HG02973 (cell line): ENCODE data around the gene ABCD2.
"Not testable (repeated sequence)": the region's sequence is repeated elsewhere in the genome, so short reads cannot be mapped to it uniquely, and the experiment has no call there.

Experiments used
- ATAC-seq: cut with Tn5 transposase; IDR thresholded peaks from one replicate; pipeline ENCODE4 v1.9.1; 2021; ENCODE audit warnings: moderate library complexity; ENCODE audit not compliant: unreplicated experiment

Gene ABCD2

GRCh38 chr12:39613525-39613924 lies 6.1 kb downstream of the ABCD2 start:
- ATAC-seq = no peak

GRCh38 chr12:39612250-39612649 lies 7.4 kb downstream of the ABCD2 start:
- ATAC-seq = no peak

GRCh38 chr12:39611818-39612217 lies 7.8 kb downstream of the ABCD2 start:
- no peak for ATAC-seq

GRCh38 chr12:39610436-39611025 lies 9.1 kb downstream of the ABCD2 start:
- no peak for ATAC-seq

- no peak for ATAC-seq
These were observed 12.7 kb downstream of the ABCD2 start for GRCh38 chr12:39606712-39607423.

GRCh38 chr12:39605996-39606395 lies 13.6 kb downstream of the ABCD2 start:
- ATAC-seq = no peak

GRCh38 chr12:39605501-39605900 lies 14.1 kb downstream of the ABCD2 start:
- ATAC-seq = no peak

GRCh38 chr12:39603065-39603464 lies 16.5 kb downstream of the ABCD2 start:
- ATAC-seq = no peak

- not testable (repeated sequence) for ATAC-seq
These were observed 17.7 kb downstream of the ABCD2 start for GRCh38 chr12:39601951-39602350.

- no peak for ATAC-seq
These were observed 23.7 kb downstream of the ABCD2 start for GRCh38 chr12:39595928-39596327.

- no peak for ATAC-seq
These were observed 27.3 kb downstream of the ABCD2 start for GRCh38 chr12:39592295-39592694.

- ATAC-seq = no peak
These were observed 31.3 kb downstream of the ABCD2 start for GRCh38 chr12:39588348-39588747.

GRCh38 chr12:39587225-39587624 lies 32.4 kb downstream of the ABCD2 start:
- no peak for ATAC-seq

- no peak for ATAC-seq
These were observed 32.8 kb downstream of the ABCD2 start for GRCh38 chr12:39586816-39587215.

- no peak for ATAC-seq
These were observed 38.0 kb downstream of the ABCD2 start for GRCh38 chr12:39581592-39581991.

- ATAC-seq = no peak
These were observed 44.1 kb downstream of the ABCD2 start for GRCh38 chr12:39575498-39575875.

- no peak for ATAC-seq
These were observed 44.7 kb downstream of the ABCD2 start for GRCh38 chr12:39574785-39575497.

- no peak for ATAC-seq
These were observed 45.2 kb downstream of the ABCD2 start for GRCh38 chr12:39574378-39574777.

- ATAC-seq = no peak
These were observed 45.6 kb downstream of the ABCD2 start for GRCh38 chr12:39573971-39574370.

- ATAC-seq = no peak
These were observed 47.1 kb downstream of the ABCD2 start for GRCh38 chr12:39572551-39572950.

- ATAC-seq = no peak
These were observed 48.3 kb downstream of the ABCD2 start for GRCh38 chr12:39571351-39571750.

GRCh38 chr12:39553476-39553875 lies 66.1 kb downstream of the ABCD2 start:
- no peak for ATAC-seq
